Measurements from ENCODE around the gene ANKH.

Gene ANKH

GRCh38 chr5:14813747-14814146 lies 57.8 kb downstream of the ANKH start:
- no peak for TF ChIP-seq CTCF (IDR thresholded peaks at IDR 0.05; ENCODE audit: low read depth, low read length)
- DNase-seq (ENCODE audit: extremely low read depth, low read depth), result no peak

GRCh38 chr5:14812166-14812565 lies 59.4 kb downstream of the ANKH start:
- DNase-seq (ENCODE audit: extremely low read depth, low read depth), result no peak
- no peak for TF ChIP-seq CTCF (IDR thresholded peaks at IDR 0.05; ENCODE audit: low read depth, low read length)

- DNase-seq (ENCODE audit: extremely low read depth, low read depth), result no peak
- no peak for TF ChIP-seq CTCF (IDR thresholded peaks at IDR 0.05; ENCODE audit: low read depth, low read length)
These were observed 60.5 kb downstream of the ANKH start for GRCh38 chr5:14810928-14811572.

DNA sequence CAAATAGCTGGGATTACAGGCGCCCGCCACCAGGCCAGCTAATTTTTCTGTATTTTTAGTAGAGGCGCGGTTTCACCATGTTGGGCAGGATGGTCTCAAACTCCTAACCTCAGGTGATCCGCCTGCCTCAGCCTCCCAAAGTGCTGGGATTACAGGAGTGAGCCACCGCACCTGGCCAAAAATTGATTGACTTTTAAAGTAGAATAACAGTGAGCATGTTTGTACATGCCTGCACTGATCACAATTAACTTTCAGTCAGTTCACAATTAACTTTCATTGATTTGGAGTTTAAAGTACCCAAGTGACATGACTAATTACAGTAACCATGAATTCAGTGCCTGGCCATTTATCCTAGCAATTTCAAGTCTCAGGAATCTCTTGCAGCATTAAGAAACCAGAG lies 61.3 kb downstream of the ANKH start:
- TF ChIP-seq CTCF (IDR thresholded peaks at IDR 0.05; ENCODE audit: low read depth, low read length), result no peak
- no peak for DNase-seq (ENCODE audit: extremely low read depth, low read depth)

DNA sequence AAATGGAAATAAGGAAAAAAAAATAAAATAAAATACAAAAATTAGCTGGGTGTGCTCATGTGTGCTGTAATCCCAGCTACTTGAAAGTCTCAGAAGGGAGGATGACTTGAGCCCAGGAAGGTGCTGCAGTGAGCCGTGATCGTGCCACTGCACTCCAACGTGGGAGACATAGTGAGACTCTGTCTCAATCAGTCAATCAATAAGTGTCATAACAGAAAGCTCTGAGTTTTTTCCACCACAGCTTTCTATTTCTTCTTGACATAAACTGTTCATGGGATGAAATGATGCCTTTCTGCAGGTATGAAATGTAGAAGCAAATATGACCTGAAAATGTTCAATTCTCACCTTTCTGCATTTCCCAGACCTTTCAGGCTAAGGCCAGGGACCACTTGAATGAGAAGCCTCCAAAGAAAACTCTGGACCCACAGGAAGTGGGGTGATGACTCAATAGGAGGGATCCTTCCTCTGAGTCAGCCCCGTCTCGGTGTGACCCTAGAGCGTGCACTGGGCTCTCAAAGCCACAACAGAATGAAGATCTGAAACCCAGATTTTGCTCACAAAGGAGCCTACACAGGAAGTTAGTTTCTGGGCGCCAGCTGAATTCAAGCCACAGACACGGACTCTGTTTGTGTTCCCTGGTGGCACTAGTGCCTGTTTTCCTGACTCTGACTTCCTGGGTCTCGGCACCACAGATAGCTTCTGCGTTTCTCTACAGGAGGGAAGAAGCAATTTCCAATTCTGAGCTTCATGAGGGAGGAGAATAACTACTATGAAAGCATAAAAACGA lies 62.0 kb downstream of the ANKH start:
- TF ChIP-seq CTCF (IDR thresholded peaks at IDR 0.05; ENCODE audit: low read depth, low read length), result no peak
- peak; percentile 29 for DNase-seq (ENCODE audit: extremely low read depth, low read depth)

DNA sequence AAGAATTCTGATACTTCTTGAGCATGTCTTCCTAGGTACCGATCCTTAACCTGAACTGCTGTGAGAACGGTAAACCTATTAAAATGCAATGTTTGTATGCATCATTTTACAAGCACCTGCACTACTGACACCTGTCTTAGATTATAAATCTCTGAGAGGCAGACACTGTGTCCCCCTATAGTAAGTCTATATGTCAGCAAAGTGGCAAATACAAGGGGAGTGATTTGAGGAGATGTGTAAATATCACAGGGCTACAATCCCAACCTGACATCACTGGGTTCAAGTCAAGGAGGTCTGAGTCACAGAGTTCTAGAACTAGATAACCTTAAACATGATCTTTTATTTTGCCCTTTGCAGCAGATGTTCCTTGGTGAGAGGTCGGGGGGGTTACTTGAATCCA lies 64.1 kb downstream of the ANKH start:
- DNase-seq (ENCODE audit: extremely low read depth, low read depth), result no peak
- TF ChIP-seq CTCF (IDR thresholded peaks at IDR 0.05; ENCODE audit: low read depth, low read length), result no peak

GRCh38 chr5:14806456-14806855 lies 65.1 kb downstream of the ANKH start:
- TF ChIP-seq CTCF (IDR thresholded peaks at IDR 0.05; ENCODE audit: low read depth, low read length), result no peak
- DNase-seq (ENCODE audit: extremely low read depth, low read depth), result peak; percentile 67

All from AG09319 (cell line).